HG03108 (cell line): ENCODE data around the gene WFIKKN2.
"Not testable (repeated sequence)": the region's sequence is repeated elsewhere in the genome, so short reads cannot be mapped to it uniquely, and the experiment has no call there.

ENCODE experiments used
- ATAC-seq: cut with Tn5 transposase; IDR thresholded peaks from one replicate; pipeline ENCODE4 v1.9.1; 2021; ENCODE audit warnings: moderate library complexity; ENCODE audit not compliant: unreplicated experiment

Gene WFIKKN2

DNA sequence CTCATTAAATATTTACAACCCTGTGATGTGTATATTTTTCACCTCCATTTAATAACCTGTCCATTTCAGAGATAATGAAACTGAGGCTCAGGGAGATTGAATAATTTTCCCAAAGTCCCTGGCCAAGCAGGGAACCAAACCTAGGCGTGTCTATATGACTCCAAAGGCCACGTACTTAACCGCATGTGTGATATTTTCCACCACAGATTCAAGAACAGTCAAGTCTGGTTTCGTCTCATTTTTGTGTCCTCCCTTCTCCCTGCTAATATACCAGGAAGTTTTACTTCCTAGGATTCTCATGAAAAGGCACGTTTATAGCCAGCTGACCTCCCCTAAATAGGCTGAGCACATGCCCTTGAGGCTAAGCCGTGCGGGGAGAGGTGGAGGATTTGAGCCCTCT is 15.3 kb downstream of the WFIKKN2 start:
- no peak for ATAC-seq

DNA sequence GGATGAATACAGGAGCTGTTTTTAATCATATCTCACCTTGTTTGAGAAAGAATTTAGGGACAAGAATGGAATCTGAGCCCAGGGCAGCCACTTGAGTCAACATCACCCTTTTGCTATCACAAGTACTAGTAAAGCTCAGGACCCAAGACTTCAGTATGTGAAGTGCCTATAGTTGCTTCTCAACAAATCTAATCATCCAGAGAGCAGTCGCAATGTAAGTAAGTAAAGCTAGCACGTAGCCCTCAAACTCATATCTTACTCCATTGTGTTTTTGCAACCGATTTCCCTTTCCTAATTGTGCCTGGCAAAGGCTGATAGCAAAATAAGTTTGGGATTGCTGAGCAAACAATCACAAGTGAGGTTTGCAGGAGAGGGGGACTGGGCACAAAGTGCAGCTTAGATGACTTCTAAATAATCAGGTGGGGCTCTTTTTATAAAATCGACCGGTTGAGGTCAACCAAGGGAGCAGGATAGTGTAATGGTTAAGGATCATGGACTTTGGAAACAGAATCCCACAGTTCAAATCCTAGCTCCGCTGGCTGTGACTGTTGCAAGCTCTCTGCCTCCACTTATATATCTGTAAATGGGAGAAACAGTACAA is 17.7 kb downstream of the WFIKKN2 start:
- ATAC-seq = no peak

DNA sequence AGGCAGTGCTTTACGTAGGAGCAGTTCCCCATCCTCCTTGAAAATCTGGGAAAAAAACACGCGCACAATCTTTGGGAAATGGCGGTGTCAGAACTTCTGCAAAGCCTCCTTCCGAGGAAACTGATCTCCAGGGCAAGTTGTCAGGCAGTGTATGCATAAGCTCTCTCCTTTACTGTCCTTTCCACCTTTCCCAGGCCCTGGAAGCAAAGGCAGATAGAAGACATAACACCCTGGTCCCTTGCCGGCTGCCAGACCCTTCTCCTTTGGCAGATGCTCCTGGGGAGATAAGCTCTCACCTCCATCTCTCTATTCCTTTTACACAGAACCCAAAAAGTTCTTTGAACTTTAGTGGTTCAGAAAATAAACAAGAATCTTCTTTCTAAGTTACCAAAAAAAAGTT is 18.4 kb downstream of the WFIKKN2 start:
- no peak for ATAC-seq

DNA sequence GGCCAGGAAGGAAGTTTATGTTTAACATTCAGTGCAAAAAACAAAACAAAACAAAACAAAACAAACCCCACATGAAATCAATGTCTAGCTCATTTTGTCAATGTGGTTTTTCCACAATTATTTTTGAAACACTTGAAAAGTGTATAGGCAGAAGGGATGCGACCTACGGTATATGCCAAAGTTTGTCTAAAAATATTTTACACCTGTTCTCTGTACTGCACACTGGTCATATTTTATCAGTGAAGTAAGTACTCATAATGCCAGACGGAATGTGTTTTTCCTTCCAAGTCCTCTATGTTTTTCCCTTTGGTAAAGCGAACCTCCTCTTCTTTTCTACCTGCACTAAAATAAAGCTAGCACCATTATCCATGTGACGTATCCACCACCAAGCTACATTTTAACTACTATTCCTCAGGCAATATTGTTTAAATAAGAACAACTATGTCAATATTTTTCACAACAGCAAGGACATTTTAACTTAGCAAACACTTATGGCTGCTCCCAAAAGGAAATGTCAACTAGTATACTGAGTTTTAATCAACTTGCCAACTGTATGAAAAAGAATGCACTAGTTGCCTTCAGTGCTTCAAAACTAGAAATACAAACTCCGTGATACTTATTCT is 20.4 kb downstream of the WFIKKN2 start:
- no peak for ATAC-seq

DNA sequence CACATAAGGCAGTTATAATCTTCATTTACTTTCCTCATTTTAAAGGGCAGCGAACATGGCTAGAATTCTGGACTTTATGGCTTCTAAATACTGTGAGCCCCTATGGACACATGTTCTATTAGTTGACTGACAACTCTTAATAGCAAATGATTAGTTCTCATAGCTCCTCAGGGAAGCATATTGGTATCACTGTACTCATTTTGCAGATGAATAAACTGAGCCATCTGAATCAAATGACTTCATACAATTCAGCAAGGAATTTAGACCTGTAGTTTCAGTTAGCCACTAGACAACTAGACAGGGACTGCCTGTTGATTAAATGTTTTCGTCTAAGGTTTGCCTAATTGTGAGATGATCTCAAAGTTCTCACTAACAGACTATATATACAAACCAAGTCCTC is 21.0 kb downstream of the WFIKKN2 start:
- ATAC-seq = no peak

DNA sequence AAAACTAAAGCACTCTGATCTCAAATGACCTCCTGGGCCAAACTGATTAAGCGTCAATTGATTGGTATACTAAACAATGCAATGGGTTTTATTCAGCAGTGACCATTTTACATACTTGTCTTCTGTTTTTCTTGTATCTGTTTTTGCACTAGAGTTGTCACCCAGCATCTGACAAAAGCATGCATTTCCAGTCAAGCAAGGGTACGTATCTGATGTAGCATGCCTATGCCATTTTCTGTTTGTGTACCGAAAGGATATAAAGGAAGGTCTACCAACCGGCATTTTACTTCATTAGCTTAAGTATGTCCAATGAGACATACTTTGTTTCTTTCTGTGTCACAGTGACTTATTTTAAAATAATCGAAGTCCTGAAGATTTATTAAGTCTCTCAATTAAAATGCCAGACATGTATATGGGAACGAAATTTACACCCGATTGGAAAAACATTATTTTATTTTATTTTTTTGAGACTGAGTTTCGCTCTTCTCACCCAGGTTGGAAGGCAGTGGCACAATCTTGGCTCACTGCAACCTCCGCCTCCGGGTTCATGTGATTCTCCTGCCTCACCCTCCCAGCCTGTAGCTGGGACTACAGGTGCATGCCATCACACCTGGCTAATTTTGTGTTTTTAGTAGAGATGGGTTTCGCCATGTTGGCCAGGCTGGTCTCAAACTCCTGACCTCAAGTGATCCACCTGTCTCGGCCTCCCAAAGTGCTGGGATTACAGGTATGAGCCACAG is 23.3 kb downstream of the WFIKKN2 start:
- no peak for ATAC-seq

DNA sequence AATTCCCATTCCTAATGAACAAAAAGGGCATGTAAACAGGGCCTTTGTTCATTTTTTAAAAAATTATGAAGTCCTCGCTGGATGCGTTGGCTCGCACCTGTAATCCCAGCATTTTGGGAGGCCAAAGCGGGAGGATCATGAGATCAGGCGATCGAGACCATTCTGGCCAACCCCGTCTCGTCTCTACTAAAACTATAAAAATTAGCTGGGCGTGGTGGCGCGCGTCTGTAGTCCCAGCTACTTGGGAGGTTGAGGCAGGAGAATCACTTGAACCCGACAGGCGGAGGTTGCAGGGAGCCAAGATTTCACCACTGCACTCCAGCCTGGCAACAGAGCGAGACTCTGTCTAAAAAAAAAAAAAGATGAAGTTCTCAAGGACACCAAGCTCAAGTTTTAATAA is 24.3 kb downstream of the WFIKKN2 start:
- not testable (repeated sequence) for ATAC-seq

DNA sequence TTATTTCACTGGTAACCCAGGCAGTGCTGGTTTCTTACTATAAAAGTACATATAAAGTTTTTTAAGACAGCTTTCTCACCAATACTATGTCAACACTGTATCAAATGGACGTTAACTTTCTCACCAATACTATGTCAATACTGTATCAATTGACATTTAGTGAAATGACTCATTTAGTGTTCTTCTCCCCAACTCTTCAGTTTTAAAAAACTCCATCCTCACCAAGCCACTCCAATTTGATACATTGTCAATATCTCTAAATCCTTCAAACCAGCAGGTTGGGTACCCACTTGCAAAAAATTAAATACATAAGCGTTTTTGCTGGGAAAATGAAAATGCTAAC is 25.9 kb downstream of the WFIKKN2 start:
- ATAC-seq = no peak

DNA sequence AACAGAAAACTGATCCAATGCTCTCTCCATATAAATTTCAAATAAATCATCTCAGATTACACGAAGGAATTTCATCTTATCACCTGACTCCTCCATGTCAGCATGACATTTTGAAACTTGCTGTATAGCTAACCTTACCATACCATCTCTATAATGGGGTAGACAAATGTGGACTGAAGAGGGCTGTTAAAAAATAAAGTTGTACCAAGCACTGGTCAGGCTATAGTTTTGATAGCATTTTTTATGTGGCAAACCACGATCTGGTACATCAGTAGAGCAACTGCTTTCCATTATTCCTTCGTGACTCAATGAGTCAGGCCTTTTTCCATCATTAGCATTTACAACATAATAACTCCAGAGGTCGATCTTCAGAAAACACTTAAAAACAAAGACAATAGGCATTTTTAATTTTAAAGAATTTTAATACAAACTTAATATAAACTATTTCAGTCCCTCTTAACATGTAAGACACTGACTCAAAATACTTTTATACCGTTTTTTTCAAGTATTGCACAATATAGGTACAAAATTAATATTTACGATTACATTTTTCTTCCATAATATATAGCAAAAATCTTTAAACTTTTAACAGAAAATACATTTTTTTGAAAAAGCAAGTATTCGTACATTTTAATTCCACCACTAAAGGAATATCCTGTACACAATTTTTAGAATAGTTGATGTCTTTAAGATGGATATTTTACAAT is 26.6 kb downstream of the WFIKKN2 start:
- no peak for ATAC-seq

DNA sequence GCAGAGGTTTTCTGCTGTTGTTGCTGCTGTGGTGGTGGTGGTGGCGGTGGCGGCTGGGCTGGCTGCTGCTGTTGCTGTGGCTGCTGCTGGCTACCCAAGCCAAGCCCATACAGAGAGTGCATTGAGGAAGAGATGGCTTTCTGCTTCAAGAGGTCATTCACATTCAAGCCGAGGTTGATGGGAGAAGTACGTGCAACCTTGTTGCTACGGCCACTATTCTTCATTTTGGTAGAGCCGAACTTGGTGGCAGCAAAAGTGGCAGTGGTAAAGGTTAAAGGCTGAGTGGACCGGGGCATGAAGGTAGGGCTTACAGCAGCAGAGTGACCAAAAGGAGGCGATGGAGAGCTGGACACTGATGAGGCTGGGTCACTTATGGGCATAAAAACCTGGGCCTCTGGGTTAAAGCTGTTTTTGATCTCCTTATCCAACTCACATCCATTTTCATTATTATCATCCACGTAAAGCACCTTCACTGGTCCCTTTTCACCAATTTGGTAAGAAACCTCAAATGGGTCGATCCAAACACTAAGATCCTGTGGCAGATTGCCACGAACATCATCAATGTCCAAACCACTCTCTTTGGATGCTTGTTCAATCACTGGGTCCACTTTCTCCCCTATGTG is 27.9 kb downstream of the WFIKKN2 start:
- ATAC-seq = no peak

DNA sequence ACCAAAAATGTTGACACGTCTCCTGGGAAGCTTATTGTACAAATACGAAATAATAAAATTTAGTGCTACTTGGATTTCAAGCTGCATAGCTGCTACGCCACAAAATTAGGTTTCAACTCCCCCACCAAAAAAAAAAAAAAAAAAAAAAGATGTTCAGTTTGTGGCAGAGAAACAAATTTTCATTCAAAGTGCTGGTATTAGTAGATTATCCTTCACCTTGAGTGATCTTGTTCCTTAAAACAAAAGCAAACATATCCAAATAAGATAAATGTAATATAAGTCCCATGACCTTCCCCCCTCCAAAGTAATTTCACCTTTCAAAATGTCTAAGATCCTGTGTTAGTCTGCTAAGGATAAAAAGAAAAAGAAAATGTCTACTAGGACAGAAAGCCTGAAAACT is 28.5 kb downstream of the WFIKKN2 start:
- no peak for ATAC-seq

DNA sequence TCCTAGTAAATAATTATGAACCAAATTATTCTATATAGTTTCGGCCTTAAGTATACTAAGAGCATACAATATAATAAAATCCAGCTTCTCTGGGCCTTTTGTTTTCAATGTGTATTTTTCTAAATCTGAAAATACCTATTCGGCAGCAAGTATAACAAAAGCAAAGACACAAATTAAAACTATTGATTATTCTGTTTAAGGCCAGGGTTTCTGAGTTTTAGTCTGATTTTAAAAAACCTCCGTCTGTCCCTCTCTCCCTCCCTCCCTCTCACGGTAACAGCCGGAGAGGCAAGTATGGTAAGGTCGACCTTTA is 29.3 kb downstream of the WFIKKN2 start:
- no peak for ATAC-seq

DNA sequence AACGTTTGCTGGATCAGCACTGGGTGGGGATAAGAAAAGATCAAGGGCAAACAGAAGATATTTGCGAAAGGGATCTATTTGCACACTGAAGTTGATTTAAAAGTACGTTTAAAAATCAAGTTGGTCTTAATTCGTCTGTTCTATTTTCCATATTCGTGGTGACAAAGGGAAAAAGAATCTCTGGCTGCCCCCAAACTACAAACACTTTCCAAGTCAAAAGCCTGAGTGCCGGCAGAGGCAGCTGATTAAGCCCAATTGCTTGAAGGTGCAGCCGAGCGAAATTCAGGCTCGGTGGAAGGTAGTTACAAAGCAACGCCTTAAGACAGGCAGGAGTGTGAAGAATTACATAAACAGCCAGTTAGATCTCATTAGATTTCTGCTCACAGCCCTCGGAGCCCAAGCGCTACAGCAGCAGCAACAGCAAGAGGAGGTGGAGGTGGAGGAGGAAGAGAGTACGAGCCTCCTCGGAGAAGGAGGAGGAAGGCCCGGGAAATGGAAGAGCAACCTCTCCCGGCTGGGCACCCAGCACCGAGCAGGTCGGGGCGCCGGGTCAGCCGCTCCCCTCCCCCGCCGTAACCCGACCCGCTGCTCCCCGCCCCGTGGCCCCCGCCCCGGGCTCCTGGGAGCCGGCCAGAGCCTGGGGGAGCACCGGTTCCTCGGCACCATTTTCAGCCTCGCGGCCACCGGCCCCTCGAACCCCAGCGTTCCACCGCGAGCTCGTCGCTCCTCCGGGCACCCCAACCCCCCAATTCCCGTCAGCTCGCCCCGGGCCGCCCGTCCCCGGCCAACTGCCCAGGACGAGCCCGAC is 29.9 kb downstream of the WFIKKN2 start:
- ATAC-seq = peak; percentile 16

DNA sequence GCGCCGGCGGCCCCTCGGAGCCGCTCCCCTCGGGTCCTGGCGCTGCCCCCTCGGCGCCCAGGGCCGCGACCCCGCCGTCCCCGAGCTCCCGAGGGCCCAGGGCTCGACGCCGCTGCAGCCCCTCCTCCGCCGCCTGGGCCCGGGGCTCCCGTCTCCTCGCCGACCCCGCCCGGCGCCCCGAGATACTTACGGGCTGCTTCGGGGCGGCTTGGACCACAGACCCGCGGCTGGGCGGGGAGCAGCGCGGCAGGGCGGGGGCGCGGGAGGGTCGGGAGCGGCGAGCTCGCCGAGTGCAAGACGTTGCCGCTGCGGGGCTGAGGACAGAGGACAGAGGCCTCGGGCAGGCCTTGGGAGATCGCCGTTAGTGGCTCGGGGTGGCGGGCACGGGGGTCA is 30.5 kb downstream of the WFIKKN2 start:
- peak; percentile 5 for ATAC-seq

DNA sequence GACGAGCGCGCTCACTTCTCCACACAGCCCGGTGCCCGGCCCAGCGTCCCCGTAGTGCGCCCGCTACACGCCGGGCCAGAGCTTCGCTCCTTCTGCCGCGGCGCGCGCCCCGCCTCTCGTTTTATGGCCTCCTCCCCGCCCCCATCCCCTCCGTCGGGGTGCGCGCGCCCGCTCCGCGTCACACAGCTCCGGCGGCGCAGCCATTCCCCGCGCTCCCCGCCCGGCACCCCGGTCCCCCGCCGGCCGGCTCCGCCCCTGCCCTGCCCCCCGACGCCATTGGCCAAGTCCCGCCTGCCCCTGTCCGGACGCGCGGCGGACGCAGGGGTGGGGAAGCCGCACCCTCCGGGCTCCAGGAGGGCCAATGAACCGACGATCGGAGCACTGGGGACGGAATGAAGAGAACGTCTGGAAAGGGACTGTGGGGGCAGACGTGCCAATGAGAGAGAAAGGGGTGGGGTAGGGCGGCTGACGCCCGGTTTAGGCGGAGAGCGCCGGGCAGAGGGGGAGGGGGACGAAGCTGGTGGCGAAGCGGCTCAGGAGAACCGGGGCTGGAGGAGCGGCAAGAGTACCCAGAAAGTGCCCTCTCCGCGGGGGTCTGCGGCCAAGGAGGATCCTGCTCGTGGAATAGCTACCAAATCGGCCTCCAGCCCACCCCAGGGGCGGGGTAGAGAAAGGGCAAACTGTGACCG is 31.0 kb downstream of the WFIKKN2 start, which contains the start of gene TOB1:
Gene TOB1, minus strand, starts transcription at position 94 of the 689 bp plus-strand sequence. CDS start 2,337 bp downstream, outside the sequence.
- ATAC-seq = peak; percentile 62

DNA sequence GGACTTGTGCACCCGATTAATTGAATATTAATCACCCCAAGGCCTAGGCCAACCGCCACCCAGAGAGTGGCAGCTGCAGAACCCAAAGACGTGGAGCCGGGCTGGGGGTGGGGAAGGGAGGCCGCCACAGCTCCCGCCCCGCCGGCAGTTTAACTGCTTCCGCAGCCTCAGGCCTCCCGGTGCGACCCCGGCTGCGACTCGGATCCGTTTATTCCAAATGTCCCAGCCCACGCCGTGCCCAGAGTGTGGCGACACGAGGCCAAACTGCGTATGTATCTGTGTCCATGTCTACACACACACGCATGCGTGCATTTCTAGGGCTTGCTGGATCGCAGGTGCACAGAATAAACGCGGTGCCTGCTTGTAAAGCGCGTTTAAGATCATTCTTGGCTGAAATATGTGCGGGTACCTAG is 31.6 kb downstream of the WFIKKN2 start:
- peak; percentile 1 for ATAC-seq

DNA sequence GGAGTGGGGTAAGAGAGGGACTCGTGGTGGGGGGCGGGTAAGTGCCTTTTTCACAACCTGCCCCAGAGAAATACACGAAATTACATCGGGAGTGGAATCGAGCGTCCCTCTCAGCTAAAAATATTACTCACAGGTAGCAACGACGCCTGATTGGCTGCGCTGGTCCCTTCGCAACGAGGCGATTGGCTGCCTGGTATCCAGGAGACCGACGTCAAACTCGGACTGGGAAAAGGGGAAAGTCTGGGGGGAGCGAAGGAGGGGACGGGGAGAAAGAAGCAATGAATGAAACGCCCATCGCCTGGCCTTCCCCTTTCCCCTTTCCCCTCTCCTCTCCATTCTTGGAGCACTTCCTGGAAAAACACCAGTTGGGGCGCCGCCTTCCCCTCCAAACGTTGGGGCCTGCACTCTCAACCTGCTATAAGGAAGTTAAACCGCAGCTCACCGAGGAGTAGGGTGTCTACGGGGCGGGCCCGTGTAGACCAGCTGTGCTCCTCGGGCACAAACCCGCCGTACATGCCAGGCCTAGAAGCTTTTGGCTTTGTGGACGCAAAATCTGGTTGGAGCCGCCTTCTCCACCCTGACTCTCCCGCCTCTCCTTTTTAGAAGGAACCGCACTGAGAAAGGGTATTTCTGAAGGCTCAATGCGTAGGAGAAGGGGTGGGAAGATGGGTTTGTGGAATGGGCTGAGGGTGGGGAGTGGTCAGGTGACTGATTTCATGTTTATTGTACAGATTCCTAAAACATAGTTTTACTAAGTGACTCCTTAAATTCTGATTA is 32.2 kb downstream of the WFIKKN2 start:
- ATAC-seq = peak; percentile 30

DNA sequence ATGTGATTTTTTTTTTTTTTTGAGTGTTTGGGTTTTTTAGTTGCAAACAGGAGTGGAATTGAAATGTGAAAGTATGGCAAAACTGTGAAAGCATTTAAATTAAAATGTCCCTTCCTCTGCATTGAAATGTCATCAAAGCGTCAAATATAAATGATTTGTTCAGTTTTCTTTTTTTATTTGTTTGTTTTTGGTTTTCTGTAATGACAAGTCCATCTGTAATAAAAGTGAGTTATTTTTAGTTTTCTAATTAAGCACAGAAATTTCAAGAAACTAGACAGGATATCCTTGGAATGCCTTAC is 32.7 kb downstream of the WFIKKN2 start:
- ATAC-seq = no peak

DNA sequence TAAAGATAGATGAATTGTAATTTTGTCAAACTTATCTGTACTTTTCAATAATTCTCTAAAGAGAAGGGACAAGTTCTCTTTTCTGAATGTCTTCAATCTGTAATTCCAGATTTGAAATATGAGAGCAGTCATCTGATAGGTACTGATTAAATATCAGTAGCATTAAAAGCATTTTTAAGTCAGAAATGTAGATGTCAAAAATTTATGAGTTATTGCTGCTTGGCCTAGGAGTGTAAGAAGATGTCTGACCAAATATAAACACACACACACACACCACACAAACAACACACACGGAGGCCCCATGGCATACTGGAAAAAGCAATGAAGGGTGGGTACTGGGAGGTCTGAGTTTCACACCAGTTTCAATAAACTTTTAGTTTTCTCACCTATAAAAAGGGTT is 33.2 kb downstream of the WFIKKN2 start:
- no peak for ATAC-seq

DNA sequence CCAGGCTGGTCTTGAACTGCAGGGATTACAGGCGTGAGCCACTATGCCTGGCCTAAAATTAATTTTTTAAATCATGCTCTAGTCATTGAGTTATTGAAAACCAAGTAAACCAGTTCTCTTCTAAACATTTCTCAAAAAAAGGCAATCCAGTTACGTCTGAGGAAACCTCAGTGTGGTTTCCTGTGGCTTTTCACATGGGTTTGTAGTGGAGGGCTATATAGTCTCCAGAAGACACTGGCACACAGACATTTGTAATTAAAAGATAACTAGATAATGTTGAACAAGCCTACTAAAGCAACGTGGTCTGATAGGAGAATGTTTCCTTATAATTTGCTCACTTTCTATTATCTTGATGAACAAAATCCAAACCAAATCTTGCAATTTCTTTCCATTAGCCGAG is 36.0 kb downstream of the WFIKKN2 start:
- no peak for ATAC-seq
